KBM-7 (cell line): Measurements from ENCODE around the gene SWT1.
A peak's percentile ranks its signal among the peaks of the same experiment; 100 is the strongest.

Experiments used
- DNase-seq: peaks from one replicate; pipeline ENCODE4 v3.0.0-alpha.2; 2015
- in situ Hi-C: fragments of 300-500 bp; cut with MboI; formaldehyde crosslinking; loops from 2 replicates; pipeline ENCODE4 v1.14.3; 2020; ENCODE audit warnings: low sequenced_read_pairs, low pct_unique_long_range_greater_than_20kb, mixed read lengths

Gene SWT1

GRCh38 chr1:185267701-185268100, 110.7 kb downstream of the SWT1 start:
- in situ Hi-C loops: no loop called here
- no peak for DNase-seq

GRCh38 chr1:185268352-185268751, 111.4 kb downstream of the SWT1 start:
- in situ Hi-C loops: no loop called here
- no peak for DNase-seq

- in situ Hi-C loops: no loop called here
- DNase-seq: no peak
These were observed 115.0 kb downstream of the SWT1 start for GRCh38 chr1:185271921-185272320.

- DNase-seq: no peak
- in situ Hi-C loops: no loop called here
These were observed 122.6 kb downstream of the SWT1 start for GRCh38 chr1:185279571-185279970.

GRCh38 chr1:185280589-185280988, 123.6 kb downstream of the SWT1 start:
- in situ Hi-C loops: no loop called here
- DNase-seq: no peak

GRCh38 chr1:185281245-185281644, 124.3 kb downstream of the SWT1 start:
- in situ Hi-C loops: no loop called here
- DNase-seq: no peak

GRCh38 chr1:185284116-185284515, 127.1 kb downstream of the SWT1 start:
- in situ Hi-C loops: no loop called here
- no peak for DNase-seq

GRCh38 chr1:185284533-185285276, 127.7 kb downstream of the SWT1 start:
- DNase-seq: peak; percentile 7
- in situ Hi-C loops: no loop called here

GRCh38 chr1:185287451-185287850, 130.5 kb downstream of the SWT1 start:
- in situ Hi-C loops: no loop called here
- DNase-seq: no peak

GRCh38 chr1:185288435-185288834, 131.5 kb downstream of the SWT1 start:
- in situ Hi-C loops: no loop called here
- no peak for DNase-seq

GRCh38 chr1:185289880-185290279, 132.9 kb downstream of the SWT1 start:
- no peak for DNase-seq
- in situ Hi-C loops: no loop called here

- DNase-seq: no peak
- in situ Hi-C loops: no loop called here
These were observed 134.2 kb downstream of the SWT1 start for GRCh38 chr1:185291159-185291558.

- in situ Hi-C loops: no loop called here
These were observed 134.7 kb downstream of the SWT1 start for GRCh38 chr1:185291652-185292051.

GRCh38 chr1:185292237-185292636, 135.3 kb downstream of the SWT1 start:
- in situ Hi-C loops: no loop called here
- DNase-seq: peak; percentile 65

More at GRCh38 chr1:185291652-185292051, 134.7 kb downstream of the SWT1 start:
- peak; percentile 69 for DNase-seq

- in situ Hi-C loops: no loop called here
These were observed 137.1 kb downstream of the SWT1 start for GRCh38 chr1:185293967-185294542.

GRCh38 chr1:185295091-185295490, 138.1 kb downstream of the SWT1 start:
- DNase-seq: no peak
- in situ Hi-C loops: no loop called here

More at GRCh38 chr1:185293967-185294542, 137.1 kb downstream of the SWT1 start:
- no peak for DNase-seq

GRCh38 chr1:185297982-185298381, 141.0 kb downstream of the SWT1 start:
- DNase-seq: no peak
- in situ Hi-C loops: no loop called here

- in situ Hi-C loops: no loop called here
- no peak for DNase-seq
These were observed 143.2 kb downstream of the SWT1 start for GRCh38 chr1:185300152-185300551.

GRCh38 chr1:185305419-185305818, 148.5 kb downstream of the SWT1 start:
- in situ Hi-C loops: no loop called here
- no peak for DNase-seq

- in situ Hi-C loops: no loop called here
These were observed 151.2 kb downstream of the SWT1 start for GRCh38 chr1:185308126-185308525.

GRCh38 chr1:185309566-185309965, 152.6 kb downstream of the SWT1 start:
- no peak for DNase-seq
- in situ Hi-C loops: no loop called here

More at GRCh38 chr1:185308126-185308525, 151.2 kb downstream of the SWT1 start:
- no peak for DNase-seq
